GM19328 (cell line): ENCODE results near the gene HEATR1.
A peak's percentile ranks its signal among the peaks of the same experiment; 100 is the strongest.

Experiments used
- ATAC-seq: cut with Tn5 transposase; IDR thresholded peaks from one replicate; pipeline ENCODE4 v1.9.1; 2021; ENCODE audit warnings: mild to moderate bottlenecking, moderate library complexity; ENCODE audit not compliant: unreplicated experiment

Gene HEATR1

DNA sequence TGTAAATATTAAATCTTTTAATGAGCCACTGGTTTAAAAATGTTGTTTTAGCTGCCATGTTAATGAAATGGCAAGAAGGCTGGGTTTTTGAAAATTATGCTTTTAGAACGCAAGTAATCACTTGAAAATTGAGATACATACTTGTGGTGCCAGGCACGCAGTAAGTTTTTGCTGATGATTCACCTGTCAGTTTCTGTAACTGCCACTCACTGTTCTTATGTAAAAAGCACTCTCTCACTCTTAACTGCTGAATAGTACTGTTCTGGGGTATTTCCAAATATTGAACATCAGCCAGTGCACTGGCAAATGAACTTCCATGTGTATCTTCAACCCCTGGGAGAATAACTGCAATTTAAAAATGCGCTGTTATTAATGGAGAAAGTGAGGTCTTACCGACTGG, 62.6 kb downstream of the HEATR1 start:
- ATAC-seq: no peak

DNA sequence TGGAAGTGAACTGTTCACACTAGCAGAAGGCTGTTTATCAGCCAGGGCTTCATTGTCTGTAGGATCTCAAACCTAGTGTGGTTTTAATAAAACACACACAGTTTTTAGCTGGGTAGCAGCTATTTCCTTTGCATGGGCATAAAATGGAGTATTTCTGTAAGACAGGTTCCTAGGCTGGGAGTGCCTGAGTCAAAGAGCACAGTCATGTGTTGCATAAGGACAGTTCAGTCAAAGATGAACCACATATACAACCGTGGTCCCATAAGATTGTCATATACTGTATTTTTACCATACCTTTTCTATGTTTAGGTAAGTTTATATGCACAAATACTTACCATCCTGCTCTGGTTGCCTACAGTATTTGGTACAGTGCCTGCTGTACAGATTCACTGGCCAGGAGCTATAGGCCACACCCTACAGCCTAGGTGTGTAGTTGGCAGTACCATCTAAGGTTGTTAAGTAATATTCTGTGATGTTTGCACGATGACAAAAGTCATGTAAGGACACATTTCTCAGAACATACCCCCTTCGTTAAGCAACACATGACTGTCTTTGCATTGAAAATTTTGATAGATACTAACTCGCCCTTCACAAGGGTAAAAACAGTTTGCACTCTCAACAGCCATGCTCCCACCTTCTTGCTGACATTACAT, 63.4 kb downstream of the HEATR1 start:
- no peak for ATAC-seq

DNA sequence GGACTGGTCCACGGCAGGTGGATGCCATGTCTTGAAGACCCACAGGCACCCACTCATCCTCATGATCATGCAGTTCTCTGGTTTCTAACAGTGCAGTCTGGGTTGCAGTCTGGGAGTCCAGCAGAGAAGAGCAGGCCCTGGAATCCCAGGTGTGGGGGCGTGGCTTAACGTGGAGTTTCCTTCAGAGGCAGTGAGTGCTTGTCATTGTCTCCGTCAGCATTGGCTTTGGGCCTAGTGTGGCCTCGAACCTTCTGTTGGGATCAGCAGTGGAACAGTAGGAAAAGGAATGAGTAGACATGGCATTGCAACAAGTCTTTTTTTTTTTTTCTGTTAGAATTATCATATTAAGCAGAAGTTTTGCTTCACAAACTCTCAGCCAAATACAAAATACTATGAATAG, 67.8 kb downstream of the HEATR1 start:
- no peak for ATAC-seq

DNA sequence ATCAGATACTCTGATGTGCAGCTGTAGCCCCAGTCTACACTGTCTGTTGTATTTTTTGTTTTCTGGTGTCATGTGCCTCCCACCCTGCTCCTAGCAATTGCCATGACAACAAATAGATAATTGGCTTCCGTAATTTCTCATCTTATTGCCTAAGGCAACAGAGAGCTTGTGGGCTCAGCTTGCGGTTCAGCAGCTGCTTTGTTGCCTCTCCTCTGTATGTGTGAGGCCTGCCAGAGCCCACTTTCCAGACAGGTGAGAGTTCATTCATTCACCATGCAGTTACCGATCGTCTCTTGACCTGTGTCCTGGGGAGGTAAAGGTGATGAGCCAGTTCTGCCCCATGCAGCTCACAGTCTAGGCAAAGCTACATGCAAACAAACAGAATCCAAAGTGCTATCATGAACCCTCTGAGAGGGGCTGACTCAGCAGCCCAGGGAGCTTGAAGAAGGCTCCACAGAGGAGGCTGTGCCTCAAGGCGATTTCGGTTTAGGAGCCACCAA, 68.6 kb downstream of the HEATR1 start:
- no peak for ATAC-seq

DNA sequence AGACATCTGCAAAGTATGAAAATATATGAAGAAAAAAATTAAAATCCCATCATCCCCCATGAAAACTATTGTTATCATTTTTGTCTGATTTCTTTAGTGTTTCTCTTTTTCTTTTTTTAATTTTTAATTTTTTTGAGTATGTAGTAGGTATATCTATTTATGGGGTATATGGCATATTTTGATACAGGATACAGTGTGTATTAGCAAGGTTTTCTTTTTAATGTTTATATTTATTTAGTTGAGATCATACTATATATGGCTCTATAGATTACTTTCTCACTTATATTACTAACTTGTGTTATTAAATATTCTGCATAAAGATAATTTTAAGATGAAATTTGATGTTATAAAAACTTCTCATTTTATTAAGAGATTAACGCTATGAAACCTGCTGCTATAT, 69.1 kb downstream of the HEATR1 start:
- no peak for ATAC-seq

DNA sequence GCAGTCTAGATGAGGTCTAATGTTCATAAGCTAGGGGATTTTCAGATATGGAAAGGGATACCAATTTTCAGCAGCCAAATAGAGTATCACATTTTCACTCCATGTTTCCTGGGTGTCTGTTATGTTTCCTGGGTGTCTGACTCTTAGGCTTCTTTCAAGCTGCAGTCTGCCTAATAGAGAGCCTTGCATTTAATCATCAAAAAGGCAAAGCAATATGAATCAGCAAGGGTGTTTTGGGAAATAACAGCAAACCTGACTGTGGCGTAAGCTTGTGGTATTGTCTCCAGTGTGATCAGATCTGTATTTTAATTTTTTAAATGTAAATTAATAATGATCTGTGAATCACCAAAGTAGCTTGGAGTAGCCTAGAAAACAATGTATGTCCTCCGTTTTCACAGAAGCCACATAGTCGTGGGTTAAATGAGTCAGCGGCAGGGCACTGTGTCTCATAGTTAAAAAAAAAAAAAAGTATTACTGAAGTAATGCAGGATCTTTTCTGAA, 70.1 kb downstream of the HEATR1 start:
- ATAC-seq: no peak

DNA sequence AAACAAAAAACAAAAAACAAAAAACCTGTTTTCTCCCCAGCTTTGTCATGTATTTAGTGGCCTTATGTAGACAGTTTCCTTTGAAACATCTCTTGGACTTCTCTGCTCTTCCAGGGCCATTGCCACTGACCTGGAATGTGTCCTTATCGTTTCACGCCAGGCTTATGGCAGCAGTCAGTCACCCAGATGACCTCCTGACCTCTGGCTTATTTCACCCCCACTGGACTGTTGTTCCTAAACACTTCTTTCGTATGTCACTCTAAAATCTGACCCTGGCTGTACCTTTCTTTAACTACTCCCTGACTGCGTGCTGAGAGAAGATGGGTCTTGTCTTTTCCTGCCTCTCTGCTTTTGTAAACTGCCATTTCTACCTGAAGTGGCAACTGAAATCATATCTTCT, 71.5 kb downstream of the HEATR1 start:
- no peak for ATAC-seq

DNA sequence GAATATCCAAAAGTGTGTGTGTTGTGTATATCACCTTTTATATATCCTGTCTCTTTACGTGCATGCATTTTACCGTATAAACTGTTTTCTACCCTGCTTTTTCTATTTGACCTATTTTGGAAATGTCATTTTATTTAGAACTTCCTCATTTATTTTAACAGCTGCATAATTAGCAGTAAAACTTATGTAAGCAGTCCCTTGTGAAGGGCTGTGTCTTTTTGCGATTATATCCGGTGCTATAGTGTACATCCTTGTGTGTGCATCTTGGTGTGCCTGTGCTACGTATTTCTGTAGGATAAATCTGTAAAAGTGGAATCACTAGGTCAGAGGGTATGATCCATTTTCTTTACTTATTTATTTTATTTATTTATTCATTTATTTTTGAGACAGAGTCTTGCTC, 73.4 kb downstream of the HEATR1 start:
- ATAC-seq: no peak

DNA sequence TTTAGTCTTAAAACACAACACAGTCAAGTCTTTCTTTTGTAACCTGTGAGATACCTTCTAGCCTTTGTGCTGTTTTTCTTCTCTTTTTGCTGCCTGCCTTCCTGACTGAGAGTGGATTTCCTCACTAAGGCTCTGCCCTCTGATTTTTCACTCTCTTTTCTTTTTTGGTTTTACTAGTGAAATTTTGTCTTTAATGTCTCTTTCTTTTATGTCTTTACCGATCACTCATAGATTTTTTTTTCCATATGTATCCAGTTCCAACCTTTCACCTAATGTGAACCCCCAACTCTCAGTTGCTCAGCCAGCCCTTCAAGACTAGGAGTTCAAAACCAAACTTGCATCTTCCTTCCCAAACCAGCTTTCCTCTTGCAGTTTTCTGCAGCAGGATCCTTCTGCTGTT, 74.0 kb downstream of the HEATR1 start:
- no peak for ATAC-seq

DNA sequence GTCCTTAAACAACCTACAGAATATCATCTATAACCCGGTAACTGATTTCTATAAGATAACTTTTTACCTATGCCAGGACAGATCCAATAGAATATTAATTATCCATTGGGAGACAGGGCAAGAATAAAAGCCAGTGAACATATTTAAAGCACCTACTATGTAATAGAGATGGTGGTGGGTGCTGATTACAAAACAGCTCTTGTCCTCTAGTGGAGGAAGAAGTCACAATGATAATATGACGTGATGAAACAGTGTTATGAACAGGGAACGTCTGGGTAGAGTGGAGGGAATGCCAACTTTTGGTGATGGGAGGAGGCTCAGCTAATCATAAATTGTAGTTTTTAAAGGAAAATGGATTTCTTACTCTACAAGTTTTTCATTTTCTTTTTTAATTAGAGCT, 78.2 kb downstream of the HEATR1 start:
- no peak for ATAC-seq

DNA sequence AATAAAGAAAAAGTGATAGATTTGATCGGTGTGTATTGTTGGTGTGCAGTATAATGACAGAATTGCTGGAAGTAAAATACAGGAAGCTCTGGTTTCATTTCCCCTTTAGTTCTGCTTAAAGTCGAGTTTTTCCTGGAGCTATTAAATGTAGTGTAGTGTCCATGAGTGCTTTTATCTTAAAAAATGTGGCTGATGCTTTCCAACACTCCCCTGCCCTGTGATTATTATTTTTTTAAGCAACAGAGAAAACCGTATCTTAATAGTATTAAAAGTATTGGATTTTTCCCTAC, 79.5 kb downstream of the HEATR1 start:
- no peak for ATAC-seq

DNA sequence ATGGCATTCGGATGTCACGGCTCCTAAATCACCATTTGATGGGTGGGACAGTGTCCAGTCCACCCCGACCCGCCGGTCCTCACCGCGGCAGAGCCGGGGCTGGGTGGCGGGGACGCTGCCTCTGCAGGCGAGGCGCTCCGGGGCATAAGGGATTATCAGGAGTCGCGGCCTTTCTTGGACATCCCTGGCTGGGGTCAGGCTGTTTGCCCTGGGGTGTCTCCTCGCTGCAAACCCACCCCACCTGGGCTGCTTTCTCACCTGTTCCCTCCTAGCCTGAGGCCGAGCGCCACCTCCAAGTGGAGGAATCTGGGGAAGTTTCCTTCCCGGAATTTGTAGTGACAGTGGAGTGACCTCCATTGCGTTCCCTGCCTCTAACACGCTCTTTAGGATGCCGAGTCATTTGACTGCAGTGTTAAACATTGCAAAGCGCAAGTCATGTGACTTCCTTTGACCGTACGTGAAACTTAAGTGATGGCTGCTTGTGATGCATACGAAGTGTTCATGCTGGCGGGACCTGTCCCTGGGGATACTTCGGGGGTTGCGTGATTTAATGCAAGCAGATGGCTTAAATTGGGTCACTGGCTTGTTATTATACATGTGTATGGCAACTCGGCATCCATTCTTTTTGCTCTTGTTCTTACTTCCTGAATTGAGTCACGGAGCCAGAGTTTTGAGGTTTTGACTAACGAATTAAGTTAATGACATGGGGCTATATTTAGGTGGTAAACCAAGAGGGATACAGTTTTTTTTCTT, 80.0 kb downstream of the HEATR1 start:
- ATAC-seq: peak; percentile 89

DNA sequence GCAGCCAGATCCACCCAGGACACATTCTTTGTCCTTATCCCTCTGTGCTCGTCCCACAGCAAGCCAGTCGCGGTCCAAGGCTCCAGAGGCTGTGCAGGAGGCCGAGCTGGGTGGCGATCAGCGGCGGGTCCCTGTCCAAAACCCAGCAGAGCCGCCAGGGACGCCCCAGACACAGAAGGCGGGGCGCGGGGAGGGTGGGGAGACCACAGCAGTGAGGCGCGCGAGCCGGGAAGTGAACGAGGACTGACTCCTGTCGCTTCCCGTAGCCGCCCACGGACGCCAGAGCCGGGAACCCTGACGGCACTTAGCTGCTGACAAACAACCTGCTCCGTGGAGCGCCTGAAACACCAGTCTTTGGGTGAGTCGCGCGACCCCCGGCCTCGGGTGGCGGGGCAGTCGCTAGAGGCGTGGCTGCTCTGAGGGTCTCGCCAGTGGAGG, 80.6 kb downstream of the HEATR1 start, which contains the start of gene LGALS8:
Gene LGALS8 (plus strand): TSS at position 279 of the 438 bp plus-strand sequence. CDS start 2,089 bp downstream, outside the sequence.
- ATAC-seq: peak; percentile 65

DNA sequence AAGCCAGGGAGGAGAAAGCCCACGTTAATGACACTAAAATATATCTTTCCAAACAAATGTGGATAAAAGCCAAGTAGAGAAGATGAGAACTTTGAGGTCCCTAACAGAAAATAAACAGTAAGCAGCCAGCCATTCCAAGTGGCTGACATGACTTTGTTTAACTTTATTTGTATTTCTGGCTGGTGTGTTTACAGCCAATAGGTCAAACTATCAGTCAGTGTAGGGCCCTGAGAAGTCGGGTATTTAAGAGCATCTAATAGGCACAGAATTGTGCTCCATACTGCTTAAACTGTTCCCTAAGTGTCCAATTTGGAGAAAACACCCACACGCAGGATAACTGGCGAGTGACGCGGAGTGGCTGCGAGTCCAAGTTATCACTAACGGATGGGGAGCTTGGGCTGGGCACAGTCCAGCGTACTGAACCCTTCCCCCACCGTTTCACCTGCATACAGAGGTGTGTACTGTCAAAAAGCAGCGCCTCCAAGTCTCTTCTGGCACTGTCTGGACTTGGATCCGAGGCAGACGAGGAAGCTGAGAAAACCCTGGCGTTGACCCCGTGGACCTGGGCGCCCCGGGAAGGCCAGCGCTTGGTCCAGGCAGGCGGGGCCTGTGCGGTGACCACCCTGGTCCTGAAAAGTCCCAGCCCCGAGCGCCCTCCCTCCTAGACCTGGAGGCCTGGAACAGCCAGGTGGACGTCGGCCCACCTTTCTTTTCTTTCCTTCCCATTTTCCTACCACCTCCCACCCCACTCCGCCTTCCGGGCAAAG, 81.2 kb downstream of the HEATR1 start:
- no peak for ATAC-seq

DNA sequence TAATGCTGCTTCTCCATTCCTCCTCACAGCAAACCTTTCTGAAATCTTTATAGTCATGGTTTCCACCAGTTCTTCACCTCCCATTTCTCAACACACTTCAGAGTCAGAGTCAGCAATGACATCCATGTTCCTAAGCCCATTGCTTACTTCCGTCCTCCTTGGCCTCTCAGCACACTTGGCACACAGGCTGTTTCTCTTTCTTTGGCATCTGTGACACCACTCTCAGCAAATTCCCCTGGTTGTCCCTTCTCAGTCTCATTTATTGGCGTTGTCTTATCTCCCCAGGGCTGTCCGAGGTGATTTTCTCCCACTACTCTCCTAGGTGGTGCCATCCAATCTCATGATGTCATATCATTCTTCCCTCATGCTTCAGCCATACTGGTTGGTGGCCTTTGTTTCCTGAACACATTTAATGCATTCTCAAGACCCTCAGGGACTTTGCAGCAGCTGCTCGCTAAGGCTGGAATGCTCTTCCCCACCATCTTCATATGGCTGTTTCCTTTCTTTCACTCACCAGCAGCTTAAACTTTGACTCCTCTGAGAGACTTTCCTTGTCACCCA, 83.8 kb downstream of the HEATR1 start:
- ATAC-seq: no peak

DNA sequence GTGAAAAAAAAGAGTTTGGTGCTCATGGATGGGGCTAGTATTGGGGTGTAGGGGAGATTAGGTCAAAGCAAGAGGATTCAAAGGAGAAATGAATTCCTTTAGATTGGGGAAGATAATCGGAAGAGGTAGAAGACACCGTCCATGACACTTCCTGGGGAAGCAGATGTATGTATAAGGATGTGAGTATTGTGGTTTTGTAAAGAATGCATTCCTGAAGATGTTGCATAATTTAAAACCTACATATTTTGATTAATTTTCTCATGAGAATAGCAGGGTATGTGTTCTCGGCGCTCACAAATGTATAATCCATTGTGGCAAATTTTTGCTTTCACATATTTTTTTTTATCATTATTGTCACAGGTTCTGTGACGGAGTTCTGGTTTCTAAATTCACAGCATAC, 86.0 kb downstream of the HEATR1 start:
- ATAC-seq: no peak

DNA sequence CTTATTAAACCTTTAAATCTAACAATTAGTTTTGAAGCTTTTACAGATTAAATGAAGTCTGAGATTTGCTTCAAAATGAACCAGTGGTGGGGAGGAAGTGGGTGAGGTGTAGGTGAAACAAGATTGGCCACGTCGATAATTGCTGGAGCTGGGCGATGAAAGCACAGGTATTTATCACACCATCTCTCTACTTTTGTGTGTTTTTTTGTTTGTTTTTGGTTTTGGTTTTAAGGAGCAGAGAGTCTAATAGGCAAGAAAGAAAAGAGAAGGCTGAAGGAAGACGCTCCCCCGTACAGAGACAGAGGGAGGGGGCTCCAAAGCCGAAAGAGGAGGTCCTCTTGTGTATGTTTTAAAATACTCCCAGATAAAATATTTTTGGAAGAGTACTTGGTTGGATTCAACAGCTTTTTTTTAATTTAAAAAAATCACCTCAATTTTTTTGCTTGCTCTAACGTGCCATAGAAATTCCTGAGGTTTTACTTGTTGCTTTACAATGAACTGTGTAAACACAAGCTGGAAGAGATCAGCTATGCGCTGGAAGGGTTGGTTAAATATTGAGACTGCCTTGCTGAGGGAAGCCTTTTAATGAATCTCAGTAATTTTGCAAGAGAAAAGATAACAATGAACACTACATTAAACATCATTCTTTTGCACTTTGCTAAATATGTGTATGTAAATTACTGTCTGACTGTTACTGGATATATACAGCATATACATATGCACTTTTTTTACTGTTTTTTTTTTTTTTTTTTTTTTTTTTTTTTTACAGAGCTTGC, 87.2 kb downstream of the HEATR1 start:
- ATAC-seq: no peak

DNA sequence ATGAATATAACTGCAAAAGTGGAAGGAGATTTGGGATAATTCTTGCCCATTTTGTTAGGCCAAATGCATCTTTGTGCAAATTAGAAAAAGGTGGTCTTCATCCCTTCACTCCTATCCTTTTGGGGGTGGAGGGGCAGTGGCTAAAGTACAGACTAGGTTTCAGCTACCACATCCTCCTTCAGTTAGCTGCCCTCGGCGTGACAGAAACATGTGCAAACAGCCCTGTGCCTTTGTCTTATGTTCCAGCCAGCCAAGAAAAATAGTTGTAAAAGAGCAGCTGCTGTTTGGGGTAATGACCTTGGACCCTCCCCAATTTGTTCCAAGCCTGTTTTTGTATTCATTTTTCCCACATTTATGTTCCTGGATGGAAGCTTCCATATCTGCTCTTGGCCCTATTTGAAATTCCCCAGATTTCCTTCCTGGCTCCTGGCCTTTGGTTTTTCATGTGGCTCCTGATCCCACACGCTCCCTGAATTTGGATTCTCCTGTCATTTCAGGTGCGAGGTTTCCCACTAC, 88.8 kb downstream of the HEATR1 start:
- ATAC-seq: no peak

DNA sequence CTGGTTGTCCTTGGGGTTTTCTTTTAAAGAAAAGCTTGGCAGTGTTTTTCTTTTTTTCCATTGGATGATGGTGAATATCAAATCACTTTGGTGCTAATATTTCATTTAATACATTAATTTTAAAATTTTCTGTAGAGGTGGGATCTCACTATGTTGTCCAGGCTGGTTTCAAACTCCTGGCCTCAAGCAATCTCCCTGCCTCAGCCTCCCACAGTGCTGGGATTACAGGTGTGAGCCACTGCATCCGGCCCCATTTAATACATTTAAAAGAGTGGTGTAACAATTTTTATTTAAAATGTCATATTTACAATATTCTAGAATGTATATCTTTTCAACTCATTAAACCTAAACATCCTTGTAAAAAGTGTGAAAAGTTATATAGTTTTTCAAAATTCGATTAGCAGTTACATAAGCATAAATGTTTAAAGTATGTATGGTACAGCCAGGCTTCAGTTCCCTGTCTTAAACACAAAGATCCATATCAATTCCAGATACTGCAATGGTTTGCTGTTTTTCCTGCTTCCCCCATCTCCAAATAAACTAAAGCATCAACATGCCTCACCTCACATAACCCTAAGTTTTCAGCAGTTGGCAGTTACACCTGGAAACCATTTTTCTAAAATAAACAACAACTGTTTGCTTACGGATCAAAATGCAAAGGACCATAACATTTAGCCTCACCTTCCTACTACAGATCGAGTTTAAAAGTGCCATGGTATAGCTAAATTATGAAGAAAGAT, 89.4 kb downstream of the HEATR1 start:
- no peak for ATAC-seq
